ENCODE data around the gene POLK.

- TF ChIP-seq CTCF (IDR thresholded peaks at IDR 0.05) (no peak), POLR2A (IDR thresholded peaks at IDR 0.05) (no peak), EP300 (IDR thresholded peaks at IDR 0.05) (no peak)
These were observed 100.5 kb downstream of the POLK start for GRCh38 chr5:75612226-75612569.

All from suprapubic skin (tissue), 3 donors.